ENCODE results near the gene SCN1A.

DNA sequence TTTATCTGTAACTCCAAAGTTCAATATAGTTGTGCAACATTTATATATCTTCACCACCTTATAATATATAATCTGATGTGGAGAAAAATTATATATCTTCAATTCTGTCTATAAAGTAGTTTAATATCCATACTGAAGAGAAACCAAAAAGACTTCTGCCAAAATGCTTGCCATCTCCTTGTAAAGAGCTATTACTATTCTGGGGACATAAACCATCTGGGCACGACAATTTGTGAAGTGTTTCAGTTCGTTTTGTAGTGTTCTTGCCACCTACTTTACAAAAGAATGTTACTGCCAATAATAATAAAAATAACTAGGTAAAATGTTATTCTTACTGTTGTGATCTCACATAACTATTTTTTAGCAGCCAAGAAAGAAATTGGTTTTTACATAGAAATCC, 45.1 kb downstream of the SCN1A start:
- TF ChIP-seq, protein P1, sequence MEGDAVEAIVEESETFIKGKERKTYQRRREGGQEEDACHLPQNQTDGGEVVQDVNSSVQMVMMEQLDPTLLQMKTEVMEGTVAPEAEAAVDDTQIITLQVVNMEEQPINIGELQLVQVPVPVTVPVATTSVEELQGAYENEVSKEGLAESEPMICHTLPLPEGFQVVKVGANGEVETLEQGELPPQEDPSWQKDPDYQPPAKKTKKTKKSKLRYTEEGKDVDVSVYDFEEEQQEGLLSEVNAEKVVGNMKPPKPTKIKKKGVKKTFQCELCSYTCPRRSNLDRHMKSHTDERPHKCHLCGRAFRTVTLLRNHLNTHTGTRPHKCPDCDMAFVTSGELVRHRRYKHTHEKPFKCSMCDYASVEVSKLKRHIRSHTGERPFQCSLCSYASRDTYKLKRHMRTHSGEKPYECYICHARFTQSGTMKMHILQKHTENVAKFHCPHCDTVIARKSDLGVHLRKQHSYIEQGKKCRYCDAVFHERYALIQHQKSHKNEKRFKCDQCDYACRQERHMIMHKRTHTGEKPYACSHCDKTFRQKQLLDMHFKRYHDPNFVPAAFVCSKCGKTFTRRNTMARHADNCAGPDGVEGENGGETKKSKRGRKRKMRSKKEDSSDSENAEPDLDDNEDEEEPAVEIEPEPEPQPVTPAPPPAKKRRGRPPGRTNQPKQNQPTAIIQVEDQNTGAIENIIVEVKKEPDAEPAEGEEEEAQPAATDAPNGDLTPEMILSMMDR (IDR thresholded peaks at IDR 0.05; ENCODE audit: extremely low read depth in 1 of 2, insufficient read depth in 1 of 2, low read depth in 1 of 2, low read length in 2 of 2), result no peak
- no peak for TF ChIP-seq EZH2 (IDR thresholded peaks at IDR 0.05; ENCODE audit: borderline replicate concordance, low read depth, low read length, severe bottlenecking)
- TF ChIP-seq POLR2A (IDR thresholded peaks at IDR 0.05; ENCODE audit: low read depth, low read length), result no peak
- no peak for TF ChIP-seq GATA2 (IDR thresholded peaks at IDR 0.05; ENCODE audit: insufficient read depth, insufficient read length, low read depth, low read length)
- no peak for TF ChIP-seq POLR2AphosphoS5 (IDR thresholded peaks at IDR 0.05; ENCODE audit: insufficient read depth, low read depth, low read length)
- TF ChIP-seq, protein P2, sequence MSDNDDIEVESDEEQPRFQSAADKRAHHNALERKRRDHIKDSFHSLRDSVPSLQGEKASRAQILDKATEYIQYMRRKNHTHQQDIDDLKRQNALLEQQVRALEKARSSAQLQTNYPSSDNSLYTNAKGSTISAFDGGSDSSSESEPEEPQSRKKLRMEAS (IDR thresholded peaks at IDR 0.05; ENCODE audit: insufficient read depth, insufficient read length), result no peak
- no peak for TF ChIP-seq MYC (IDR thresholded peaks at IDR 0.05; ENCODE audit: low read depth, low read length)
- TF ChIP-seq JUN (IDR thresholded peaks at IDR 0.05; ENCODE audit: borderline replicate concordance, insufficient read depth, insufficient read length, low read depth), result no peak
- no peak for TF ChIP-seq FOS (IDR thresholded peaks at IDR 0.05; ENCODE audit: borderline replicate concordance, insufficient read depth, low read length)

Data from endothelial cell of umbilical vein (primary cell).